Measurements from ENCODE around the gene NIT1. TPM values are rescaled to one million over a fixed set of nuclear protein-coding genes. Genes with fewer than 3 reads are reported as not detected.

The NIT1 gene
- total and polyA plus RNA-seq, 9 of the 15 experiments (the other 6 are each of a cell fraction or from before 2014, with no cell fraction given), result 18.4 to 76.0 (median 33.7) TPM

DNA sequence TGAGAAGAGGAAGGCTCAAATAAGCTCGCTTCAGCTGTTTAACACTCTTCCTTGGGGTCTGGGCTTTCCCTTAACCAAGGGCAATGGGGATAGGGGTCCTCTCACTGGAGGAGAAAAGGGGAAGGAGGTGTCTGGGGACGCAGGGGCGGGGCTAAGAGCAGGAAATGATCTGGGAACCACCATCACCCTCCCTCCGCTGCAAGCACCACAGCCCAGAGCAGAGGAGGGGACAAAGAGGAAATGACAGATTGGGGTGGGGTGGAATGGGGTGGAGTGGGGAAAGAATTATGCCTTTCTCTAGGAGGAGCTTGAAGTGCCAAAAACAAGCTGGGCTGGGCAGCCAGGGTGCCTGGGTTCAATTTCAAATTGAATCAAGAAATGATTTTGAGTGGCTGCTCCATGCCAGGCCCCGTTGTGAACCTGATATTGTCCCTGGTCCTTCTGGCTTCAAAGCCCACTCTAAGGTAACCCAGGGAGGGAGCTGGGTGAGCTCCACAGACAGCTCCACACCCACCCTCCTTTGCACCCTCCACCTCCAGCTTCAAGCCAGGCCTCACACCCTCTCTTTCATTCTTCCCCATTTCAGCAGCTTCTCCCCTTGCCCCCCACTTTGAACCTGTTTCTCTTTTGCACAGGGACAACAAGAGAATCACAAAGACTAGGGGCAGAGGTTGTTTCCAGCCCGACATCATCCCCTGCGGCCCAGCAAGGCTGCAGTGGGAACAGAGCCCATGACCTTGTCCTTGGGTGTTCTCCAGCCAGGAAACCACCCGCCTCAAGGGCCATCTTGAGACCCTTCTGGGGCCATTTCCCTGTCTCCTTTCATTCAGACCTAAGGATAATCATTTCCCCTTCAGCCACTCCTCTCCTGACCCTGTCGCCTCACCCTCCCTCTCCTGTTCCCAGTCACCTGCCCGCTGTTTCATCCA is 49.3 kb upstream of the NIT1 start (continued):
- TF ChIP-seq, protein P1, sequence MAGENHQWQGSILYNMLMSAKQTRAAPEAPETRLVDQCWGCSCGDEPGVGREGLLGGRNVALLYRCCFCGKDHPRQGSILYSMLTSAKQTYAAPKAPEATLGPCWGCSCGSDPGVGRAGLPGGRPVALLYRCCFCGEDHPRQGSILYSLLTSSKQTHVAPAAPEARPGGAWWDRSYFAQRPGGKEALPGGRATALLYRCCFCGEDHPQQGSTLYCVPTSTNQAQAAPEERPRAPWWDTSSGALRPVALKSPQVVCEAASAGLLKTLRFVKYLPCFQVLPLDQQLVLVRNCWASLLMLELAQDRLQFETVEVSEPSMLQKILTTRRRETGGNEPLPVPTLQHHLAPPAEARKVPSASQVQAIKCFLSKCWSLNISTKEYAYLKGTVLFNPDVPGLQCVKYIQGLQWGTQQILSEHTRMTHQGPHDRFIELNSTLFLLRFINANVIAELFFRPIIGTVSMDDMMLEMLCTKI (IDR thresholded peaks at IDR 0.05; ENCODE audit: partially characterized antibody), result no peak
- TF ChIP-seq, protein P2, sequence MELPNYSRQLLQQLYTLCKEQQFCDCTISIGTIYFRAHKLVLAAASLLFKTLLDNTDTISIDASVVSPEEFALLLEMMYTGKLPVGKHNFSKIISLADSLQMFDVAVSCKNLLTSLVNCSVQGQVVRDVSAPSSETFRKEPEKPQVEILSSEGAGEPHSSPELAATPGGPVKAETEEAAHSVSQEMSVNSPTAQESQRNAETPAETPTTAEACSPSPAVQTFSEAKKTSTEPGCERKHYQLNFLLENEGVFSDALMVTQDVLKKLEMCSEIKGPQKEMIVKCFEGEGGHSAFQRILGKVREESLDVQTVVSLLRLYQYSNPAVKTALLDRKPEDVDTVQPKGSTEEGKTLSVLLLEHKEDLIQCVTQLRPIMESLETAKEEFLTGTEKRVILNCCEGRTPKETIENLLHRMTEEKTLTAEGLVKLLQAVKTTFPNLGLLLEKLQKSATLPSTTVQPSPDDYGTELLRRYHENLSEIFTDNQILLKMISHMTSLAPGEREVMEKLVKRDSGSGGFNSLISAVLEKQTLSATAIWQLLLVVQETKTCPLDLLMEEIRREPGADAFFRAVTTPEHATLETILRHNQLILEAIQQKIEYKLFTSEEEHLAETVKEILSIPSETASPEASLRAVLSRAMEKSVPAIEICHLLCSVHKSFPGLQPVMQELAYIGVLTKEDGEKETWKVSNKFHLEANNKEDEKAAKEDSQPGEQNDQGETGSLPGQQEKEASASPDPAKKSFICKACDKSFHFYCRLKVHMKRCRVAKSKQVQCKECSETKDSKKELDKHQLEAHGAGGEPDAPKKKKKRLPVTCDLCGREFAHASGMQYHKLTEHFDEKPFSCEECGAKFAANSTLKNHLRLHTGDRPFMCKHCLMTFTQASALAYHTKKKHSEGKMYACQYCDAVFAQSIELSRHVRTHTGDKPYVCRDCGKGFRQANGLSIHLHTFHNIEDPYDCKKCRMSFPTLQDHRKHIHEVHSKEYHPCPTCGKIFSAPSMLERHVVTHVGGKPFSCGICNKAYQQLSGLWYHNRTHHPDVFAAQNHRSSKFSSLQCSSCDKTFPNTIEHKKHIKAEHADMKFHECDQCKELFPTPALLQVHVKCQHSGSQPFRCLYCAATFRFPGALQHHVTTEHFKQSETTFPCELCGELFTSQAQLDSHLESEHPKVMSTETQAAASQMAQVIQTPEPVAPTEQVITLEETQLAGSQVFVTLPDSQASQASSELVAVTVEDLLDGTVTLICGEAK (IDR thresholded peaks at IDR 0.05), result peak; percentile 49; the same call in 1 of the 2 replicates
- TF ChIP-seq, protein P2 (CRISPR knock-in tag; IDR thresholded peaks at IDR 0.05), result no peak
- TF ChIP-seq NONO (IDR thresholded peaks at IDR 0.05; ENCODE audit: low read depth in 2 of 2, low read length in 1 of 2) (no peak), FOXP1 (CRISPR knock-in tag; IDR thresholded peaks at IDR 0.05) (no peak), ZNF197 (CRISPR knock-in tag; IDR thresholded peaks at IDR 0.05; ENCODE audit: low read depth) (no peak), RB1 (IDR thresholded peaks at IDR 0.05; ENCODE audit: low read depth) (no peak), CREBBP (IDR thresholded peaks at IDR 0.05; ENCODE audit: low read depth, low read length) (no peak), ZNF316 (IDR thresholded peaks at IDR 0.05) (no peak), ARID2 (IDR thresholded peaks at IDR 0.05) (no peak)
- TF ChIP-seq, protein P3, sequence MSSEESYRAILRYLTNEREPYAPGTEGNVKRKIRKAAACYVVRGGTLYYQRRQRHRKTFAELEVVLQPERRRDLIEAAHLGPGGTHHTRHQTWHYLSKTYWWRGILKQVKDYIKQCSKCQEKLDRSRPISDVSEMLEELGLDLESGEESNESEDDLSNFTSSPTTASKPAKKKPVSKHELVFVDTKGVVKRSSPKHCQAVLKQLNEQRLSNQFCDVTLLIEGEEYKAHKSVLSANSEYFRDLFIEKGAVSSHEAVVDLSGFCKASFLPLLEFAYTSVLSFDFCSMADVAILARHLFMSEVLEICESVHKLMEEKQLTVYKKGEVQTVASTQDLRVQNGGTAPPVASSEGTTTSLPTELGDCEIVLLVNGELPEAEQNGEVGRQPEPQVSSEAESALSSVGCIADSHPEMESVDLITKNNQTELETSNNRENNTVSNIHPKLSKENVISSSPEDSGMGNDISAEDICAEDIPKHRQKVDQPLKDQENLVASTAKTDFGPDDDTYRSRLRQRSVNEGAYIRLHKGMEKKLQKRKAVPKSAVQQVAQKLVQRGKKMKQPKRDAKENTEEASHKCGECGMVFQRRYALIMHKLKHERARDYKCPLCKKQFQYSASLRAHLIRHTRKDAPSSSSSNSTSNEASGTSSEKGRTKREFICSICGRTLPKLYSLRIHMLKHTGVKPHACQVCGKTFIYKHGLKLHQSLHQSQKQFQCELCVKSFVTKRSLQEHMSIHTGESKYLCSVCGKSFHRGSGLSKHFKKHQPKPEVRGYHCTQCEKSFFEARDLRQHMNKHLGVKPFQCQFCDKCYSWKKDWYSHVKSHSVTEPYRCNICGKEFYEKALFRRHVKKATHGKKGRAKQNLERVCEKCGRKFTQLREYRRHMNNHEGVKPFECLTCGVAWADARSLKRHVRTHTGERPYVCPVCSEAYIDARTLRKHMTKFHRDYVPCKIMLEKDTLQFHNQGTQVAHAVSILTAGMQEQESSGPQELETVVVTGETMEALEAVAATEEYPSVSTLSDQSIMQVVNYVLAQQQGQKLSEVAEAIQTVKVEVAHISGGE (CRISPR knock-in tag; IDR thresholded peaks at IDR 0.05), result peak in 1 of 3 experiments; percentile 79; a peak in 3 of 6 replicates

All from K562 (cell line).